Right atrium auricular region (tissue), 2 donors: ENCODE data around the gene ME2. TPM values are rescaled to one million over a fixed set of nuclear protein-coding genes. Genes with fewer than 3 reads are reported as not detected.
"Not testable (repeated sequence)": the region's sequence is repeated elsewhere in the genome, so short reads cannot be mapped to it uniquely, and the experiment has no call there.

Source experiments
- DNase-seq: peaks from one replicate; pipeline ENCODE4 v3.0.0-alpha.2; 2019; ENCODE audit warnings: low spot score
- H3K27ac ChIP-seq, 2 donors: fragments of 200-600 bp; sonication (generic); 1 replicate in 1 of 2; 2 replicates in 1 of 2; pipeline ENCODE4 v1.5.1; 2016 to 2019
- H3K27me3 ChIP-seq, 2 donors: fragments of 200-600 bp; sonication (generic); one replicate each; pipeline versions ENCODE4 v1.5.1 to v1.6.0; 2017 to 2019
- H3K36me3 ChIP-seq: fragments of 200-600 bp; sonication (generic); one replicate; pipeline ENCODE4 v1.5.1; 2016
- H3K4me1 ChIP-seq, 2 donors: fragments of 200-600 bp; sonication (generic); one replicate each; pipeline versions ENCODE4 v1.5.1 to v1.6.0; 2017 to 2019
- H3K4me3 ChIP-seq, 2 donors: fragments of 200-600 bp; sonication (generic); 1 replicate in 1 of 2; 2 replicates in 1 of 2; pipeline ENCODE4 v1.5.1; 2017 to 2019; ENCODE audit warnings: mild to moderate bottlenecking in 1 of 2, moderate library complexity in 1 of 2
- H3K9me3 ChIP-seq, 2 donors: fragments of 200-600 bp; sonication (generic); one replicate each; pipeline ENCODE4 v1.5.1; 2019
- total RNA-seq, 2 donors: library from RNA; depleted of rRNA; stranded (reverse); fragments of >200 nt; gene quantifications; one replicate each; pipeline ENCODE4 v1.1.0, GENCODE V29; 2016
- TF ChIP-seq, protein P1 (sequence below), 2 donors: fragments of 200-600 bp; sonication (generic); IDR thresholded peaks; one replicate each; pipeline ENCODE4 v1.5.1; 2019; ENCODE audit warnings: antibody characterized with exemption in 2 of 2

The ME2 gene
- total RNA-seq, 2 donors from 2014 or later: 82.0 to 117 TPM

- no peaks in the 10 kb centered on the region for H3K36me3 ChIP-seq
- no peak for DNase-seq
- H3K4me3 ChIP-seq: no peak overlapping the region
- H3K27me3 ChIP-seq: no peaks in the 10 kb centered on the region
- peaks cover 0 to 14% of the 10 kb centered on the region in 2 donors for H3K4me1 ChIP-seq
- TF ChIP-seq, protein P1, sequence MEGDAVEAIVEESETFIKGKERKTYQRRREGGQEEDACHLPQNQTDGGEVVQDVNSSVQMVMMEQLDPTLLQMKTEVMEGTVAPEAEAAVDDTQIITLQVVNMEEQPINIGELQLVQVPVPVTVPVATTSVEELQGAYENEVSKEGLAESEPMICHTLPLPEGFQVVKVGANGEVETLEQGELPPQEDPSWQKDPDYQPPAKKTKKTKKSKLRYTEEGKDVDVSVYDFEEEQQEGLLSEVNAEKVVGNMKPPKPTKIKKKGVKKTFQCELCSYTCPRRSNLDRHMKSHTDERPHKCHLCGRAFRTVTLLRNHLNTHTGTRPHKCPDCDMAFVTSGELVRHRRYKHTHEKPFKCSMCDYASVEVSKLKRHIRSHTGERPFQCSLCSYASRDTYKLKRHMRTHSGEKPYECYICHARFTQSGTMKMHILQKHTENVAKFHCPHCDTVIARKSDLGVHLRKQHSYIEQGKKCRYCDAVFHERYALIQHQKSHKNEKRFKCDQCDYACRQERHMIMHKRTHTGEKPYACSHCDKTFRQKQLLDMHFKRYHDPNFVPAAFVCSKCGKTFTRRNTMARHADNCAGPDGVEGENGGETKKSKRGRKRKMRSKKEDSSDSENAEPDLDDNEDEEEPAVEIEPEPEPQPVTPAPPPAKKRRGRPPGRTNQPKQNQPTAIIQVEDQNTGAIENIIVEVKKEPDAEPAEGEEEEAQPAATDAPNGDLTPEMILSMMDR (IDR thresholded peaks at IDR 0.05): no peak
- H3K9me3 ChIP-seq: no peaks in the 10 kb centered on the region
- no peak overlapping the region for H3K27ac ChIP-seq
Observed at GRCh38 chr18:50875966-50876536, 2.9 kb upstream of the ME2 start.

DNA sequence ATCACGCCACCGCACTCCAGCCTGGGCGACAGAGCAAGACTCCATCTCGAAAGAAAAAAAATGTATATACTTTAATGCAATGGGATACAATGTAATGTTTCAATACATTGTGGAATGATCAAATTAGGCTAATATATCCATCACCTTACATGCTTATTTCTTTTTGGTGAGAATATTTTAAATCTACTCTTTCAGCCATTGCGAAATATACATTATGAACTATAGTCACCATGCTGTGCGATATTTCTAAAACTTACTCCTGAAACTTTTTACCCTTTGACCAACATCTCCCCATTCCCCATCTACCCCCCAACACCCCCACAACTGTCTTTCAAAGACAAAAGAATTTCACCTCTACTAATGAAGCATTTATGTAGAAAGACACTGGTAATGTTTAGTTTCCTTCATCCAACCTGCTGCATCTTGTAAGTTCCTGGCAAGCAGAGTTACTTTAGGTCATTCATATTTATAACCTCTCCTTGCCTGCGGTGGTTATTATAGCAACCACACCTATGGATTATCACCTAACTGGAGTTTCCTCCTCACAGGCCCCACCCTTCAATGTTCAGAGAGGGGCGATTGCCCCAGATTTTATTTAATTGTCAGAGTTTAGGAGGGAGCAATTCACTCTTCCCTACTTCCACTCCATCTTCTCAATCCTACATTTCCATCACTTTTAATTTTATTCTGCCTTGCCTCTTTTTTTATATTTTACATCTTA lies 1.2 kb upstream of the ME2 start:
- Histone ChIP-seq H3K36me3 (no peaks in the 10 kb centered on the region), H3K4me3 (peak overlapping the region; percentile 69 to 77), H3K27me3 (no peaks in the 10 kb centered on the region), H3K27ac (peak overlapping the region; percentile 88 to 97), H3K4me1 (peaks cover 0 to 14% of the 10 kb centered on the region in 2 donors), H3K9me3 (no peaks in the 10 kb centered on the region)
- no peak for DNase-seq
- TF ChIP-seq, protein P1 (IDR thresholded peaks at IDR 0.05): no peak

DNA sequence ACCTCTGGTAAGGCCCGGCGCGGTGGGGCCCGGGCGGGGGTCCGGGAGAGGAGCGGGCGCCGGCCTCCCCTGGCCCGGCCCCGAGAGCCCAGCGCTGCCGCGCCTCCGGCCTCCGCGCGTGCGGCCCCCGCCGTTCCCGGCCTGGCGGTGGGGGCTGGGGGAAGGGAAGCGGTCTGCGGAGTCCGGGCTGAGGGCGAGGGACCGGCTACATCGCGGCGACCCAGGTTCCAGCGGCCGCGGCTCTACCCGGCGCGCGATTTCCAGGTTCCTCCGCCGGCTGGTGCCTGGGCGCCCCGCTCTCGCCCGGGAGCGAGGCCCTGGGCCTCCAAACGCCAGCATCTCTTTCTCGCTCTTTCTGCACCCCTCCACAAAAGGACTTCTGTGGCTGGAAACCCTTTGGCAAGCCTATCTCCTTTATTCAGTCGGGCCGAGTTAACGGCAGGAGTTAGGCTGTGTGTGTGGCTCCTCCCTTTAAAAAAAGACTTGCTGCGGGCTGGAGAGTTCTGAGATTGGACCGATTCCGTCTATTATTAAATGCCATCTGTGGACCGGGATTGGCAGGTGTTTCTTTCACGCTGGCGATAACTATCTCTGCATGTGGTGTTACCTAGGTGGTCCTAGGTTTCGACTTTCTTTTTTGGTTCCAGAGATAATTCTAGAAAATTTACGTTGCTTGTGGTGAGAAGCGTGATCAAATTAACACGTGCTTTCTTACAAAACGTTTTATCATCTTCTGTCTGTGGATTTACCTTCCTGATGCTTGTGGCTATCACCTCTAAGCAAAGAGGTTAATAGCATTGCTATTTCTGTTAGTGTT lies 592 bp downstream of the ME2 start:
- DNase-seq: no peak
- no peaks in the 10 kb centered on the region for H3K27me3 ChIP-seq
- TF ChIP-seq, protein P1 (IDR thresholded peaks at IDR 0.05): no peak
- peak overlapping the region; percentile 88 to 97 for H3K27ac ChIP-seq
- H3K4me1 ChIP-seq: peaks cover 0 to 14% of the 10 kb centered on the region in 2 donors
- H3K9me3 ChIP-seq: no peaks in the 10 kb centered on the region
- no peaks in the 10 kb centered on the region for H3K36me3 ChIP-seq
- H3K4me3 ChIP-seq: peak overlapping the region; percentile 69 to 77

DNA sequence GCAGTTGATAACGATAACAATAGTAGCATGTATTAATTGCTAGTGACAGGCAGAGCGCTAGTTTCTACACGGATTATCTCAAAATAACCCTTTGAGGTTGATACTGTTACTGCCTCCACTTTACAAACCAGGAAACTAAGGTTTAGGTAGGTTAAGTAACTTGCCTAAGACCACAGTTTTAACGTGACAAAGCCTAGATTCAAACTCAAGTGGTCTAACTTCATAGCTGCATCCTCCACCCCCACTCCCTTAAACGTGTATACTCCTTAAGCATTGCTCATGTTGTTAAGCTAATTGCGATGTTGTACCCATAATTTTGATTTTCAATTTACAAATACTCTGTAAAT lies 1.2 kb downstream of the ME2 start:
- H3K4me1 ChIP-seq: peaks cover 0 to 14% of the 10 kb centered on the region in 2 donors
- no peaks in the 10 kb centered on the region for H3K36me3 ChIP-seq
- TF ChIP-seq, protein P1 (IDR thresholded peaks at IDR 0.05): no peak
- H3K9me3 ChIP-seq: no peaks in the 10 kb centered on the region
- H3K4me3 ChIP-seq: peak overlapping the region; percentile 69 to 77
- peak overlapping the region; percentile 88 to 97 for H3K27ac ChIP-seq
- no peaks in the 10 kb centered on the region for H3K27me3 ChIP-seq
- DNase-seq: no peak

- not testable (repeated sequence) for DNase-seq, H3K27me3 ChIP-seq, H3K36me3 ChIP-seq, H3K9me3 ChIP-seq, H3K27ac ChIP-seq, H3K4me3 ChIP-seq
- H3K4me1 ChIP-seq: peaks cover 0 to 14% of the 10 kb centered on the region in 2 donors
Observed at GRCh38 chr18:50880944-50881343, 2.0 kb downstream of the ME2 start.

- H3K4me1 ChIP-seq: no peaks in the 10 kb centered on the region
- TF ChIP-seq, protein P1 (IDR thresholded peaks at IDR 0.05): no peak
- H3K9me3 ChIP-seq: peaks cover 0 to 12% of the 10 kb centered on the region in 2 donors
- H3K27ac ChIP-seq: no peak overlapping the region
- no peak for DNase-seq
- H3K4me3 ChIP-seq: no peak overlapping the region
- no peaks in the 10 kb centered on the region for H3K27me3 ChIP-seq
- peaks cover 8% of the 10 kb centered on the region for H3K36me3 ChIP-seq
Observed at GRCh38 chr18:50886929-50887328, 8.0 kb downstream of the ME2 start.
